Right lobe of liver (tissue), 6 donors: ENCODE results near the gene LRP1. TPM values are rescaled to one million over a fixed set of nuclear protein-coding genes. Genes with fewer than 3 reads are reported as not detected.

Experiments
- ATAC-seq, 4 donors: fragments of 200-7000 bp; cut with Tn5 transposase; one replicate each; pipeline ENCODE4 v1.9.1; 2020; ENCODE audit warnings: mild to moderate bottlenecking in 4 of 4, moderate library complexity in 4 of 4
- DNase-seq, 3 donors: peaks; one replicate each; pipeline ENCODE4 v3.0.0-alpha.2; 2020
- H3K27ac ChIP-seq, 3 donors: fragments of 200-600 bp; one replicate each; pipeline ENCODE4 v1.8.0; 2022
- H3K27me3 ChIP-seq, 2 donors: fragments of 200-600 bp; one replicate each; pipeline ENCODE4 v1.8.0; 2022
- H3K36me3 ChIP-seq, 4 donors: fragments of 200-600 bp; sonication (generic) in 1 of 4; one replicate each; pipeline versions ENCODE4 v1.5.1 to v1.8.0; 2017 to 2022; ENCODE audit warnings: control low read depth in 1 of 4
- H3K4me1 ChIP-seq, 4 donors: fragments of 200-600 bp; sonication (generic) in 1 of 4; one replicate each; pipeline versions ENCODE4 v1.5.1 to v1.8.0; 2017 to 2022; ENCODE audit warnings: control low read depth in 1 of 4
- H3K4me3 ChIP-seq, 3 donors: fragments of 200-600 bp; one replicate each; pipeline ENCODE4 v1.8.0; 2022
- H3K9me3 ChIP-seq, 4 donors: fragments of 200-600 bp; sonication (generic) in 1 of 4; one replicate each; pipeline versions ENCODE4 v1.5.1 to v1.8.0; 2017 to 2022; ENCODE audit warnings: control low read depth in 1 of 4
- POLR2A ChIP-seq: fragments of 450-650 bp; IDR thresholded peaks from one replicate; pipeline ENCODE4 v1.6.1; 2017; ENCODE audit warnings: antibody characterized with exemption, mild to moderate bottlenecking
- WGBS: methylation state at CpG from one replicate; pipeline ENCODE4 v1.1.6; 2018; ENCODE audit warnings: low coverage, low lambda C conversion rate; ENCODE audit not compliant: insufficient coverage; ENCODE audit errors: missing lambda C conversion rate; 5-methylcytosine and 5-hydroxymethylcytosine counted together
- intact Hi-C, 2 donors: fragments of 100-400 bp; cut with DNase I; formaldehyde crosslinking; loops; one replicate each; pipeline versions ENCODE4 v1.11.2 to v1.14.1; 2022
- total RNA-seq, 6 experiments: library from RNA; depleted of rRNA in 2 of 6; stranded (reverse); fragments of >200 nt in 2 of 6; fragmentation: NEBNext Ultra II Directional in 3 of 6; extraction: Animal tissue kit (Norgen Biotek cat#: 25700) in 3 of 6; gene quantifications; one replicate each; pipeline versions ENCODE4 v1.1.0 to v1.2.4, GENCODE V29; 2016 to 2023
- TF ChIP-seq, protein P1 (sequence below), 4 donors: fragments of 200-600 bp in 3 of 4; fragments of 450-650 bp in 1 of 4; IDR thresholded peaks; one replicate each; pipeline versions ENCODE4 v1.5.1 to v1.8.0; 2016 to 2022; ENCODE audit warnings: antibody characterized with exemption in 4 of 4, mild to moderate bottlenecking in 2 of 4
- donor health status: DM: no; HTN: yes; CAD: no.
- donor health status: DM: no; HTN: no; CAD: no.
- donor health status: DM: no; HTN: no; CAD: no.
- donor health status: DM: no; HTN: yes; CAD: no.
- donor health status: DM: no; HTN: yes; CAD: no.

LRP1 gene
- total RNA-seq, 6 experiments from 2014 or later = 268 to 387 (median 301) TPM

GRCh38 chr12:57090924-57091637, 37.2 kb upstream of the LRP1 start:
- Histone ChIP-seq H3K4me1 (peaks cover 0 to 20% (median 10%) of the 10 kb centered on the region in 4 donors), H3K27me3 (no peaks in the 10 kb centered on the region), H3K36me3 (peaks cover 0 to 39% (median 14%) of the 10 kb centered on the region in 4 donors), H3K9me3 (no peaks in the 10 kb centered on the region), H3K27ac (no peak overlapping the region), H3K4me3 (peak overlapping the region; percentile 80 to 93 (median 92))
- no peak for ATAC-seq
- intact Hi-C loops = no loop called here
- 40% methylated on average over 4 of the region's 22 CpGs for WGBS
- no peak for TF ChIP-seq POLR2A
- TF ChIP-seq, protein P1, sequence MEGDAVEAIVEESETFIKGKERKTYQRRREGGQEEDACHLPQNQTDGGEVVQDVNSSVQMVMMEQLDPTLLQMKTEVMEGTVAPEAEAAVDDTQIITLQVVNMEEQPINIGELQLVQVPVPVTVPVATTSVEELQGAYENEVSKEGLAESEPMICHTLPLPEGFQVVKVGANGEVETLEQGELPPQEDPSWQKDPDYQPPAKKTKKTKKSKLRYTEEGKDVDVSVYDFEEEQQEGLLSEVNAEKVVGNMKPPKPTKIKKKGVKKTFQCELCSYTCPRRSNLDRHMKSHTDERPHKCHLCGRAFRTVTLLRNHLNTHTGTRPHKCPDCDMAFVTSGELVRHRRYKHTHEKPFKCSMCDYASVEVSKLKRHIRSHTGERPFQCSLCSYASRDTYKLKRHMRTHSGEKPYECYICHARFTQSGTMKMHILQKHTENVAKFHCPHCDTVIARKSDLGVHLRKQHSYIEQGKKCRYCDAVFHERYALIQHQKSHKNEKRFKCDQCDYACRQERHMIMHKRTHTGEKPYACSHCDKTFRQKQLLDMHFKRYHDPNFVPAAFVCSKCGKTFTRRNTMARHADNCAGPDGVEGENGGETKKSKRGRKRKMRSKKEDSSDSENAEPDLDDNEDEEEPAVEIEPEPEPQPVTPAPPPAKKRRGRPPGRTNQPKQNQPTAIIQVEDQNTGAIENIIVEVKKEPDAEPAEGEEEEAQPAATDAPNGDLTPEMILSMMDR (IDR thresholded peaks at IDR 0.05) = peak in 1 of 4 donors; percentile 13
- peak in 1 of 3 donors; percentile 62 for DNase-seq

- Histone ChIP-seq H3K36me3 (peaks cover 0 to 47% (median 14%) of the 10 kb centered on the region in 4 donors), H3K4me3 (no peak overlapping the region), H3K9me3 (no peaks in the 10 kb centered on the region), H3K27me3 (no peaks in the 10 kb centered on the region), H3K27ac (no peak overlapping the region), H3K4me1 (peaks cover 0 to 20% (median 10%) of the 10 kb centered on the region in 4 donors)
- TF ChIP-seq, protein P1 (IDR thresholded peaks at IDR 0.05) = no peak
- no peak for TF ChIP-seq POLR2A
- intact Hi-C loops = no loop called here
- 68% methylated on average over 5 of the region's 25 CpGs for WGBS
- no peak for ATAC-seq
- no peak for DNase-seq
Measured at GRCh38 chr12:57091638-57092528, 36.4 kb upstream of the LRP1 start.

DNA sequence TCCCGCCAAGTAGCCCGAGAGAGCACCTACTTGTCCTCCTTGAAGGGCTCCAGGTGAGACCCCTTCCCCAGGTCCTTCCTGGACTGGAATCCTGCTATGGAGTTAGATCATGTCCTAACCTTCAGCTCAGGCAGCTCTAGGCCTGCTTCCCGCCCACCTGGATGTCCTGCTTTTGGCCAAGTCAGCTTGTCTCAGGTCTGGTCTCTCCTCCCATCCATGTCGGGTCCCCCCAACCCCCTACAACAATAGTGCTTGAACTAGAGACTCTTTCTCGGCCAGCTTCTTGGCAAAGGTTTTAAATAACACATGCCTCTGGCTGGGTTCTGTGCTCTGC, 35.8 kb upstream of the LRP1 start:
- H3K36me3 ChIP-seq = peaks cover 0 to 53% (median 16%) of the 10 kb centered on the region in 4 donors
- ATAC-seq (no peak), DNase-seq (no peak)
- H3K9me3 ChIP-seq = no peaks in the 10 kb centered on the region
- no peak overlapping the region for H3K4me3 ChIP-seq
- peaks cover 0 to 20% (median 10%) of the 10 kb centered on the region in 4 donors for H3K4me1 ChIP-seq
- WGBS = 43% methylated on average over 1 of the region's 5 CpGs
- H3K27me3 ChIP-seq = no peaks in the 10 kb centered on the region
- H3K27ac ChIP-seq = no peak overlapping the region
- TF ChIP-seq, protein P1 (IDR thresholded peaks at IDR 0.05) = no peak
- TF ChIP-seq POLR2A = no peak
- intact Hi-C loops = no loop called here

GRCh38 chr12:57092876-57093414, 35.3 kb upstream of the LRP1 start:
- no peaks in the 10 kb centered on the region for H3K27me3 ChIP-seq
- no peaks in the 10 kb centered on the region for H3K9me3 ChIP-seq
- intact Hi-C loops = no loop called here
- DNase-seq = no peak
- H3K36me3 ChIP-seq = peaks cover 0 to 58% (median 19%) of the 10 kb centered on the region in 4 donors
- TF ChIP-seq, protein P1 (IDR thresholded peaks at IDR 0.05) = no peak
- no peak for TF ChIP-seq POLR2A
- ATAC-seq = no peak
- peaks cover 0 to 18% (median 7%) of the 10 kb centered on the region in 4 donors for H3K4me1 ChIP-seq
- no peak overlapping the region for H3K4me3 ChIP-seq
- 42% methylated on average over 2 of the region's 4 CpGs for WGBS
- no peak overlapping the region for H3K27ac ChIP-seq
